Keratinocyte (primary cell): Measurements from ENCODE around the gene GINS1. TPM values are rescaled to one million over a fixed set of nuclear protein-coding genes. Genes with fewer than 3 reads are reported as not detected.

ENCODE experiments used
- DNase-seq: peaks from one replicate; pipeline ENCODE4 v3.0.0-alpha.2; 2011; ENCODE audit warnings: low read depth, missing footprints, low spot score
- FAIRE-seq: peaks from 2 replicates; lab custom pipeline; 2011; peaks lifted over from hg19 to GRCh38; lab: Jason Lieb, UNC
- H2AFZ ChIP-seq: 2 replicates; pipeline ENCODE4 v1.6.0; 2012; ENCODE audit warnings: low read length, control low read depth, inconsistent platforms; ENCODE audit not compliant: control insufficient read depth
- H3K27ac ChIP-seq: 2 replicates; pipeline ENCODE4 v1.5.1; 2011; ENCODE audit warnings: low read length; ENCODE audit not compliant: control insufficient read depth, insufficient read depth
- H3K27me3 ChIP-seq: 3 replicates; pipeline ENCODE4 v1.6.0; 2011; ENCODE audit warnings: low read length; ENCODE audit not compliant: control insufficient read depth, insufficient read depth; ENCODE audit errors: extremely low read depth
- H3K36me3 ChIP-seq, 2 experiments: 2 replicates in 1 of 2; 3 replicates in 1 of 2; pipeline ENCODE4 v1.5.1; 2011; ENCODE audit warnings: low read length in 2 of 2, mild to moderate bottlenecking in 1 of 2; ENCODE audit not compliant: control insufficient read depth in 2 of 2, insufficient read depth in 2 of 2; ENCODE audit errors: extremely low read depth in 1 of 2
- H3K4me1 ChIP-seq: 3 replicates; pipeline ENCODE4 v1.5.1; 2011; ENCODE audit warnings: low read length; ENCODE audit not compliant: control insufficient read depth, insufficient read depth; ENCODE audit errors: extremely low read depth
- H3K4me2 ChIP-seq: 3 replicates; pipeline ENCODE4 v1.6.0; 2011; ENCODE audit warnings: low read depth, low read length; ENCODE audit not compliant: control insufficient read depth, insufficient read depth; ENCODE audit errors: extremely low read depth
- H3K4me3 ChIP-seq, 3 experiments: fragments of 200-600 bp in 1 of 3; sonication (generic) in 1 of 3; 2 replicates in 2 of 3; 3 replicates in 1 of 3; pipeline ENCODE4 v1.5.1; 2011 to 2016; ENCODE audit warnings: low read length in 3 of 3, mild to moderate bottlenecking in 3 of 3, control low read depth in 2 of 3, inconsistent platforms in 1 of 3, low read depth in 1 of 3, mixed read lengths in 1 of 3, mixed run types in 1 of 3, moderate library complexity in 1 of 3; ENCODE audit not compliant: control insufficient read depth in 2 of 3, insufficient read depth in 2 of 3; ENCODE audit errors: extremely low read depth in 1 of 3
- H3K79me2 ChIP-seq: 2 replicates; pipeline ENCODE4 v1.6.0; 2012; ENCODE audit warnings: low read length; ENCODE audit not compliant: control insufficient read depth, insufficient read depth
- H3K9ac ChIP-seq: 3 replicates; pipeline ENCODE4 v1.6.0; 2011; ENCODE audit warnings: low read length; ENCODE audit not compliant: control insufficient read depth, insufficient read depth; ENCODE audit errors: extremely low read depth
- H3K9me1 ChIP-seq: 3 replicates; pipeline ENCODE4 v1.6.0; 2011; ENCODE audit warnings: low read length; ENCODE audit not compliant: control insufficient read depth, insufficient read depth; ENCODE audit errors: extremely low read depth
- H3K9me3 ChIP-seq: 2 replicates; pipeline ENCODE4 v1.5.1; 2012; ENCODE audit warnings: low read depth, low read length; ENCODE audit not compliant: control insufficient read depth
- H4K20me1 ChIP-seq: 3 replicates; pipeline ENCODE4 v1.6.0; 2011; ENCODE audit warnings: low read length; ENCODE audit not compliant: control insufficient read depth, insufficient read depth; ENCODE audit errors: extremely low read depth
- EZH2 ChIP-seq: IDR thresholded peaks from one replicate; pipeline ENCODE4 v1.6.1; 2012; ENCODE audit warnings: inconsistent platforms, mild to moderate bottlenecking, low read length, moderate library complexity
- dilution Hi-C: fragments of 300-500 bp; cut with MboI; formaldehyde crosslinking; loops from one replicate; pipeline ENCODE4 v1.7.0; 2020; ENCODE audit warnings: low sequenced_read_pairs; ENCODE audit not compliant: extremely low pct_ligation_motif_present
- polyA plus RNA-seq, 5 experiments: library from polyadenylated mRNA; depleted of rRNA in 3 of 5; stranded (reverse) in 3 of 5; stranded (forward) in 1 of 5; unstranded in 1 of 5; fragments of >200 nt; gene quantifications; 1 replicate in 1 of 5; 2 replicates in 3 of 5; 3 replicates in 1 of 5; pipeline versions ENCODE4 v1.2.1 to v1.2.3, GENCODE V29; 2011 to 2012; ENCODE audit warnings: missing spikeins in 2 of 5, low read depth in 1 of 5, low replicate concordance in 1 of 5
- TF ChIP-seq, protein P1 (sequence below), 3 experiments: IDR thresholded peaks in 1 of 3; conservative IDR thresholded peaks in 1 of 3; optimal IDR thresholded peaks in 1 of 3; 2 replicates in 2 of 3; 3 replicates in 1 of 3; pipeline versions ENCODE3 to v1.5.1; 2011; ENCODE audit warnings: low read length in 3 of 3, mild to moderate bottlenecking in 3 of 3, moderate library complexity in 2 of 3, control low read depth in 1 of 3, inconsistent platforms in 1 of 3; ENCODE audit not compliant: insufficient read depth in 2 of 3; ENCODE audit errors: extremely low read depth in 1 of 3

GINS1 gene
- polyA plus RNA-seq, 1 donor (not counting 4 experiments of a cell fraction or from before 2014, with no cell fraction given) = 12.5 TPM

DNA sequence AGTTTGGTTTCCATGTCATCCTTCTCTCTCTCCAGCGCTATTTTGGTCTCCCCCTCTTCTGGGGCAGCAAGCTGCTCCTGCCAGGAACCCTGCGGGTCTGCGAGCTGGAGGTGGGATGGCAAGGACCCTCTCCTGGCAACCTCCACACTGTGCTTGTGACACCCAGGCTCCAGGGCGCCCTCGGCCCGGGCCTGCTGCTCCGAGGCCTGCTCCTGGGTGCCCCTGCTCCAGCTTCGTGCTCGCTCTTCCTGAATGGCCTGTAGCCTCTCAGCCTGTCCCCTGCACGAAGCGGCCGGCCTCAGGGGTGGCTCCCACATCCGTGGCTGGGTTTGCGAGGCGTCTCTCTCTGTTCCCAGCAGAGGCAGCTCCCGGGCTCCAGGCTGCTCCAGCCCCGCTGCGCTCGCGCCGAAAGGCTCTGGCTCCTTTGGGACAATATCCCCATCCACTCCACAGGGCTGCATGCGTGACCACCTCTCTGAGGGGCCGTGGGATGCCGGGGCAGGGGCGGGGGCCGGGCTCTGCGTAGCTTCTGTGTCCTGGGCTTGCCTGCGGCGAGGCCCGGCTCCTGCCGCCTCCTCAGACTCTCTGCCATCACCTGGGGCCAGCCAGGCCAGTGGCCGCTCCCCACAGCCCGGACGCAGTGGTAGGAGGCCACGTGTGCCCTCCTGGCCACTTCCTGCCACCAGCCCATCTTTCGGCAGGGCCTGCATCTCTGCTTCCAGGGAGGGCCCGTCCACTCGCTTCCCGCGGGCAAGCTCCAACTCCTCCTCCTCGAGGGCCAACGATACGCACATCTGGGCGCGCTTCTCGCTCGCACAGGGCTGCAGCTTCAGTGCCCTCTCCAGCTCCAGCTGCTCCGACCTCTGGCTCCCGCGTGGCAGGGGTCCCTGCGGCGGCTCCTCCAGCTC lies 68.9 kb downstream of the GINS1 start:
- dilution Hi-C loops = no loop called here
- peaks cover 11% of the 10 kb centered on the region for H3K27me3 ChIP-seq
- FAIRE-seq = no peak

DNA sequence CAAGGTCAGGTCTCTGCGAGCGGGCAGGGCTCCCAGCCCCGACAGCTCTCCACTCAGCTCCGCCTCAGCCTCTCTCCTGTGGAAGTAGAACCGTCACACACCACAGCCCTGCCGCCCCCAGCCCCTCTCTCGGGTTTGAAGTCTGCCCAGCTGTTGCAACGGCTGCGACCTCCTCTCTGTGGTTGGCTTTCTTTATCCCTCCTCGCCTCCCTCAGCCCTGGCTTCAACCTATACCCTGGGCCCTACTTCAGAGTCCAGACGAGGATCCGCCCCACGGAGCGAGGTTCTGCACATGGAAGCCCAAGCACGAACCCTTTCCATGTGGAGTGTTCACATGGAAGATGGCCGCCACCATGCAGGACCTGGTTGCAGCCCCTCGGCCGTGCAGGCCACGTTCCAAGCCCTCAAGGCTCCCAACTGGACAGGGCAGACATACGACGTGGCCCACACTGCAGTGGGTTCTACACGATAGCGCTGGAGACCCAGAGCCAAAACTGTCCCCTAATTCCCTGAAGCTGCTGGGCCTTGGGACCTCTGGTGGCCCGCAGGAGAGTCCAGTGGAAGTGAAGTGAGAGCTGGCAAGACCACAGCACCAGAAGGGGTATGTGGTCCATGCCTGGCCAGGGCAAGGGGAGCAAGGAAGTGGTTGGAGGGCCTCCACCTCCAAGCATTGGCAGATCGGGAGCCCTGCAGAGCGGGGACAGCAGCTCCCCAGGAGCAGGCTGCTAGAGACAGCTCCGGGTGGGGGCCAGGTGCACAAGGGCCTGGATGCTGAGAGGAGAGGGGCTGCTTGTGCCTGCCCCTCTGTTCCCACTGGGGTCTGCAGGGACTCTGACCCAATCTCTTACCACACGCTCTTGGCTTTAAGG lies 69.8 kb downstream of the GINS1 start:
- H3K79me2 ChIP-seq = no peaks in the 10 kb centered on the region
- FAIRE-seq = no peak

More for the DNA sequence above, 68.9 kb downstream of the GINS1 start:
- Histone ChIP-seq H3K27ac (no peak overlapping the region), H3K9me1 (no peaks in the 10 kb centered on the region), H3K9ac (no peak overlapping the region), H3K4me2 (no peak overlapping the region), H3K4me3 (no peak overlapping the region), H4K20me1 (no peaks in the 10 kb centered on the region), H3K9me3 (no peaks in the 10 kb centered on the region), H2AFZ (no peak overlapping the region), H3K79me2 (no peaks in the 10 kb centered on the region), H3K4me1 (peaks cover 17% of the 10 kb centered on the region), H3K36me3 (no peaks in the 10 kb centered on the region)
- TF ChIP-seq EZH2 = no peak
- TF ChIP-seq, protein P1, sequence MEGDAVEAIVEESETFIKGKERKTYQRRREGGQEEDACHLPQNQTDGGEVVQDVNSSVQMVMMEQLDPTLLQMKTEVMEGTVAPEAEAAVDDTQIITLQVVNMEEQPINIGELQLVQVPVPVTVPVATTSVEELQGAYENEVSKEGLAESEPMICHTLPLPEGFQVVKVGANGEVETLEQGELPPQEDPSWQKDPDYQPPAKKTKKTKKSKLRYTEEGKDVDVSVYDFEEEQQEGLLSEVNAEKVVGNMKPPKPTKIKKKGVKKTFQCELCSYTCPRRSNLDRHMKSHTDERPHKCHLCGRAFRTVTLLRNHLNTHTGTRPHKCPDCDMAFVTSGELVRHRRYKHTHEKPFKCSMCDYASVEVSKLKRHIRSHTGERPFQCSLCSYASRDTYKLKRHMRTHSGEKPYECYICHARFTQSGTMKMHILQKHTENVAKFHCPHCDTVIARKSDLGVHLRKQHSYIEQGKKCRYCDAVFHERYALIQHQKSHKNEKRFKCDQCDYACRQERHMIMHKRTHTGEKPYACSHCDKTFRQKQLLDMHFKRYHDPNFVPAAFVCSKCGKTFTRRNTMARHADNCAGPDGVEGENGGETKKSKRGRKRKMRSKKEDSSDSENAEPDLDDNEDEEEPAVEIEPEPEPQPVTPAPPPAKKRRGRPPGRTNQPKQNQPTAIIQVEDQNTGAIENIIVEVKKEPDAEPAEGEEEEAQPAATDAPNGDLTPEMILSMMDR (optimal IDR thresholded peaks at IDR 0.05 in 1 of 3, IDR thresholded peaks at IDR 0.05 in 1 of 3, conservative IDR thresholded peaks at IDR 0.05 in 1 of 3; ENCODE audit: extremely low read depth in 1 of 3, insufficient read depth in 2 of 3, low read length in 3 of 3) = no peak
- no peak for DNase-seq

More for the DNA sequence above, 69.8 kb downstream of the GINS1 start:
- H3K9me3 ChIP-seq = no peaks in the 10 kb centered on the region
- TF ChIP-seq EZH2 = no peak
- TF ChIP-seq, protein P1 (optimal IDR thresholded peaks at IDR 0.05 in 1 of 3, IDR thresholded peaks at IDR 0.05 in 1 of 3, conservative IDR thresholded peaks at IDR 0.05 in 1 of 3; ENCODE audit: extremely low read depth in 1 of 3, insufficient read depth in 2 of 3, low read length in 3 of 3) = no peak
- H3K36me3 ChIP-seq = no peaks in the 10 kb centered on the region
- no peak overlapping the region for H2AFZ ChIP-seq
- H3K4me3 ChIP-seq = no peak overlapping the region
- H3K4me1 ChIP-seq = peaks cover 20% of the 10 kb centered on the region
- H3K4me2 ChIP-seq = no peak overlapping the region
- no peaks in the 10 kb centered on the region for H4K20me1 ChIP-seq
- H3K9me1 ChIP-seq = no peaks in the 10 kb centered on the region
- no peak overlapping the region for H3K9ac ChIP-seq
- no peak overlapping the region for H3K27ac ChIP-seq
- DNase-seq = no peak
- dilution Hi-C loops = no loop called here
- peaks cover 11% of the 10 kb centered on the region for H3K27me3 ChIP-seq
